OCI-LY7 (cell line): ENCODE measurements around the gene PADI6. TPM values are rescaled to one million over a fixed set of nuclear protein-coding genes. Genes with fewer than 3 reads are reported as not detected.

Source experiments
- BruUV-seq: library from RNA; stranded (reverse); fragments of 400-500 nt; replicated peaks from 2 replicates; lab custom pipeline; 2021; lab: Mats Ljungman, UMichigan
- CTCF ChIA-PET: fragments of 300-600 bp; sonication (Branson Sonifier 250); formaldehyde crosslinking; loops from one replicate; lab custom pipeline; 2022; ENCODE audit warnings: antibody characterized with exemption; ENCODE audit not compliant: unreplicated experiment; lab: Charles Lee
- POLR2A ChIA-PET: fragments of 300-600 bp; sonication (Branson Sonifier 250); formaldehyde crosslinking; loops from one replicate; lab custom pipeline; 2022; ENCODE audit warnings: antibody characterized with exemption; lab: Charles Lee
- DNase-seq: peaks from one replicate; pipeline ENCODE4 v3.0.0-alpha.2; 2015; ENCODE audit warnings: low spot score
- H2AFZ ChIP-seq: fragments of 200-600 bp; sonication (generic), shearing (Covaris generic); 2 replicates; pipeline ENCODE4 v1.6.1; 2014; ENCODE audit warnings: mild to moderate bottlenecking, antibody characterized with exemption, low read length, moderate library complexity
- H3K27ac ChIP-seq: fragments of 200-600 bp; sonication (generic); 2 replicates; pipeline ENCODE4 v1.5.1; 2014; ENCODE audit warnings: mixed run types, low read depth, mild to moderate bottlenecking, moderate library complexity, low read length, inconsistent platforms; ENCODE audit not compliant: poor library complexity, severe bottlenecking
- H3K36me3 ChIP-seq: fragments of 200-600 bp; sonication (generic); 2 replicates; pipeline ENCODE4 v1.6.1; 2014; ENCODE audit warnings: mild to moderate bottlenecking, antibody characterized with exemption, low read length, moderate library complexity, mixed read lengths; ENCODE audit not compliant: insufficient read depth
- H3K4me1 ChIP-seq: fragments of 200-600 bp; sonication (generic); 2 replicates; pipeline ENCODE4 v1.5.1; 2014; ENCODE audit warnings: mild to moderate bottlenecking, low read length; ENCODE audit not compliant: insufficient read depth, poor library complexity, severe bottlenecking
- H3K4me2 ChIP-seq: fragments of 200-600 bp; sonication (generic); 2 replicates; pipeline ENCODE4 v1.6.1; 2014; ENCODE audit warnings: mild to moderate bottlenecking, low read length
- H3K4me3 ChIP-seq: fragments of 200-600 bp; sonication (generic); 2 replicates; pipeline ENCODE4 v1.5.1; 2014; ENCODE audit warnings: mild to moderate bottlenecking, low read depth, low read length; ENCODE audit not compliant: poor library complexity, severe bottlenecking
- H3K79me2 ChIP-seq: fragments of 200-600 bp; sonication (generic); 2 replicates; pipeline ENCODE4 v1.6.1; 2016; ENCODE audit warnings: low read depth, mild to moderate bottlenecking, low read length, moderate library complexity, mixed read lengths; ENCODE audit not compliant: insufficient read depth
- H3K9me2 ChIP-seq: fragments of 200-600 bp; sonication (generic); 2 replicates; pipeline ENCODE4 v1.6.1; 2016; ENCODE audit warnings: mild to moderate bottlenecking, low read length, mixed read lengths; ENCODE audit not compliant: insufficient read depth
- H3K9me3 ChIP-seq: fragments of 200-600 bp; sonication (generic); 2 replicates; pipeline ENCODE4 v1.6.1; 2014; ENCODE audit warnings: mild to moderate bottlenecking, mixed run types, low read length, mixed read lengths
- H4K20me1 ChIP-seq: fragments of 200-600 bp; sonication (generic); 2 replicates; pipeline ENCODE4 v1.6.1; 2014; ENCODE audit warnings: mild to moderate bottlenecking, antibody characterized with exemption, low read length, moderate library complexity, mixed read lengths; ENCODE audit not compliant: insufficient read depth
- CTCF ChIP-seq: fragments of 200-600 bp; sonication (generic); conservative IDR thresholded peaks from 2 replicates; pipeline ENCODE4 v1.5.1; 2014; ENCODE audit warnings: mild to moderate bottlenecking, antibody characterized with exemption, low read length, moderate library complexity, mixed read lengths
- EZH2phosphoT487 ChIP-seq: fragments of 200-600 bp; sonication (generic); IDR thresholded peaks from 2 replicates; pipeline ENCODE4 v1.6.1; 2018; ENCODE audit warnings: low read depth, borderline replicate concordance, mild to moderate bottlenecking, mixed run types, antibody characterized with exemption, low read length, moderate library complexity, mixed read lengths
- intact Hi-C: fragments of 100-400 bp; cut with micrococcal nuclease; formaldehyde crosslinking; loops from one replicate; pipeline ENCODE4 v1.10.0; 2022; ENCODE audit not compliant: unreplicated experiment
- total RNA-seq, 2 experiments: library from RNA; depleted of rRNA in 1 of 2; stranded (reverse); fragments of >200 nt in 1 of 2; shearing (Covaris generic) in 1 of 2; gene quantifications; 2 replicates each; pipeline ENCODE4 v1.2.3, GENCODE V29; 2014 to 2022

The PADI6 gene
- total RNA-seq, 2 experiments from 2014 or later, result not detected

GRCh38 chr1:17400725-17401341 is 28.8 kb downstream of the PADI6 start:
- no peak overlapping the region for H3K4me2 ChIP-seq
- no peaks in the 10 kb centered on the region; the same call in 1 of the 2 replicates for H4K20me1 ChIP-seq
- intact Hi-C loops, result no loop called here
- no peak for DNase-seq
- POLR2A ChIA-PET, result no interaction called here
- no peaks in the 10 kb centered on the region for H3K79me2 ChIP-seq
- H3K27ac ChIP-seq, result no peak overlapping the region
- BruUV-seq, result no TSS peak
- TF ChIP-seq CTCF (no peak), EZH2phosphoT487 (no peak)
- no peaks in the 10 kb centered on the region for H3K4me1 ChIP-seq
- H2AFZ ChIP-seq, result no peak overlapping the region
- H3K36me3 ChIP-seq, result peaks cover 2% of the 10 kb centered on the region; the same call in 1 of the 2 replicates
- no peaks in the 10 kb centered on the region for H3K9me2 ChIP-seq
- no peak overlapping the region for H3K4me3 ChIP-seq
- no peaks in the 10 kb centered on the region for H3K9me3 ChIP-seq
- CTCF ChIA-PET, result no interaction called here

GRCh38 chr1:17401841-17402240 is 29.8 kb downstream of the PADI6 start:
- DNase-seq, result no peak
- Histone ChIP-seq H3K4me1 (no peaks in the 10 kb centered on the region), H3K79me2 (no peaks in the 10 kb centered on the region), H4K20me1 (no peaks in the 10 kb centered on the region; the same call in 1 of the 2 replicates), H3K4me3 (no peak overlapping the region), H3K9me3 (no peaks in the 10 kb centered on the region), H3K27ac (no peak overlapping the region), H3K9me2 (no peaks in the 10 kb centered on the region), H2AFZ (no peak overlapping the region), H3K36me3 (peaks cover 10% of the 10 kb centered on the region; the same call in 1 of the 2 replicates), H3K4me2 (no peak overlapping the region)
- ChIA-PET POLR2A (interaction anchor here (0.6 kb wide), 1 partner anchor 16 kb away, joined by 6 read pairs; no protein-coding TSS in a partner anchor), CTCF (no interaction called here)
- intact Hi-C loops, result no loop called here
- no TSS peak for BruUV-seq
- TF ChIP-seq EZH2phosphoT487 (no peak), CTCF (no peak)

- Histone ChIP-seq H4K20me1 (no peaks in the 10 kb centered on the region; the same call in 1 of the 2 replicates), H3K9me2 (no peaks in the 10 kb centered on the region), H3K36me3 (peaks cover 22% of the 10 kb centered on the region), H3K27ac (no peak overlapping the region), H3K4me3 (no peak overlapping the region), H3K4me1 (no peaks in the 10 kb centered on the region), H2AFZ (no peak overlapping the region), H3K4me2 (no peak overlapping the region), H3K9me3 (no peaks in the 10 kb centered on the region), H3K79me2 (no peaks in the 10 kb centered on the region)
- no peak for TF ChIP-seq EZH2phosphoT487
- TF ChIP-seq CTCF, result no peak
- no TSS peak for BruUV-seq
- CTCF ChIA-PET, result no interaction called here
- intact Hi-C loops, result no loop called here
- POLR2A ChIA-PET, result interaction anchor here (0.8 kb wide), 1 partner anchor 17 kb away, joined by 3 read pairs; no protein-coding TSS in a partner anchor
- DNase-seq, result no peak
Measured at GRCh38 chr1:17403081-17403480, 31.1 kb downstream of the PADI6 start.
